GM21360 (cell line): Measurements from ENCODE around the gene LCA5.
"Not testable (repeated sequence)": the region's sequence is repeated elsewhere in the genome, so short reads cannot be mapped to it uniquely, and the experiment has no call there.

Experiments
- ATAC-seq: cut with Tn5 transposase; IDR thresholded peaks from one replicate; pipeline ENCODE4 v1.9.1; 2021; ENCODE audit warnings: mild to moderate bottlenecking, moderate library complexity; ENCODE audit not compliant: unreplicated experiment

The LCA5 gene

DNA sequence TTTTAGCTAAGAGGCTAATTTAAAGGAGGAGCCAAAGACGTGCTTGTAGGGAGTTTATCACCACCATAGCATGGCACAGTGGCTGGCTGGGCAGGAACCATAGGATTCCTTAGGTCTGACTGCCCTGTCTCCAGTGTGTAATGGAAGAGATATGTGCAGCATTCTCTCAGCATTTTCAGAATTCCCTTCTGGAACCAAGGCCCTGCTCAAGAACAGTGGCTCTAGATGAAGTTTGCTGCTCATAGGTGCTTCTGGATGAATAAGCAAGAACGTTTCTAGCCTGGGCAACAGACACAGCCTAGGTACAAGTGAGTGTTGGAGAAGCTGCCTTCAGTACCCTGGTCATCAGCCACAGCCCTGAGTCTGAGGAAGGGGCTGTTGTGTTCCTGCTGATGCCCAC lies 69.1 kb downstream of the LCA5 start:
- ATAC-seq: no peak

DNA sequence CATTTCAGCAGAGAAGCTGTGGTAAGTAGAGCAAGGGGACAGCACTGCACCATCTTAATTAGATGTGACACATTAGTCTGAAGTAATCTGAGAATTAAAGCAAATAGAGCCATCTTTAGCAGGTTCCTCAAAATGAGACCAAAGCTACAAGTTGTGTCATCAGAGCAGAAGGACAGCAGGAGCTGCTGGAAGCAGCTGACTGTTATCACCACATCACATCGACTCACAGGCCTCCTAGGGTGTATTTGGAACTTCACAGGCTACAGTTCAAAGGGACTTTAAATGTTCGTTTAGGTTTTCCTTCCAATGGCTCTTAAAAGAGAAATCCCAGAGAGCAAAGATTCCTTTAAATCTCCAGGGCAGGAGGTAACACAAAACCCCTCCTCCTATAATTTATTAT lies 69.5 kb downstream of the LCA5 start:
- ATAC-seq: no peak

DNA sequence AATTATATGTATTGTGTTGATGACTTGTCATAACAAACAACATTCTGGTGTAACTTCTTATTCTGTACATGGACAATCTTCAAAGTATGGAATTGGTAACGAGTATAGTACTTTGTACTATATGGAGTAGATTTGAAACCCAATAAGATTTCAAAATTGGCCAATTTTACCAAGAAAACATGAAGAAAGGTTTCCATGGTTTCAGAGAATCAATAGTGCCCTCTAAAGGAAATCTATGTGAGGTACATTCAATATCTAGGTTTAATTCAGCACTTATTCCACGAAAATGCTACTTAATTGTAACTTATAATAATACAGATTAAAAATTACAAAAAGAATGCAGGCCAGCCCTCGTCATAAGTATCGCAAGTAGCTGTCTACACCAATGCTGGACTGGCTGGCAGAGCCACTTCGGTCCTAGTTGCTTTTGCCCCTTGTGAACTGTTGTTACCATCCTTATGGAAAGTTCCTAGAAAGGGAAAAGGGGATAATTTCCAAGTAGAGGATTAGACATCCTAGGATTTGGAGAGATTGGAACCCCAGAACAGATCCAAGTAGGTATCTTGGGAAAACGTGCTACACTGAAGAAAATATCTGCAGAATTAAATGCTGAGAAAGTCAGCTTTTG lies 70.9 kb downstream of the LCA5 start:
- peak; percentile 50 for ATAC-seq

DNA sequence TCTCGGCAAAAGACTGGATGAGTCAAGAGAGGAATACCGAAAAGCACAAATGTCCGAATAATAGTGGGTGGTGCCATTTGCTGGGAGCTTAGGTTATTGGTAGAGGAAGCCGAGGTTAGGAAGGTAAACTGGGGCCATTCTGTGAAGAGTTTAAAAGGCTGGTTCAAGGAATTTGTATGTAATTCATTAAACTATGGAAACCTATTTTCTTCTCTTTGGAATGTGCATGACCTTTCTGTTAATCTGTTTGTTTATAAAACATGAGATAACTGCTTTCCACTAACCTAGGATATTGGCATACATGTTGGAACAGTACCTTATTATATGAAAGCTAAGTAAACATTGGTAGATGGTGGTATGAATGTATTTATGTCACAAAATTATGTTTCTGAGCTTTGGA lies 71.8 kb downstream of the LCA5 start:
- no peak for ATAC-seq

DNA sequence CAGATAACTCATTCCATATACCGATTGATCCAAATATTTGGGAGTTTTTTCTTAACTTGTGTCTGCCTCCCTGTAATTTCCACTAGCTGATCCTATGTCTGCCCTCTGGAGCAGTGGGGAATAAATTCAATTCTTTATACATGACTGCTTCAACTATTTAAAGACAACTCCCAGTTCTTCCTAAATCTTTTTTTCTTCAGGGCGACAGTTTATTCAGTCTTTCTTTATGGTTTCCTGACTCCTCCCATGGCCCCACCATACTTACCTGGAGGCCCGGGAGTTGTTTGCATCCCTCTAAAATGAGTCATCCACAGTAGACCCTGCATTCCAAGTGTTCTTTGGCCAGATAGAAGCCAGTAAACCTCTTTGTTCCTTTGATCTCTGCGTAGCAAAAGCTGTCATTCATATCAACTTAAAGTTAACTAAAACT lies 73.6 kb downstream of the LCA5 start:
- ATAC-seq: no peak

DNA sequence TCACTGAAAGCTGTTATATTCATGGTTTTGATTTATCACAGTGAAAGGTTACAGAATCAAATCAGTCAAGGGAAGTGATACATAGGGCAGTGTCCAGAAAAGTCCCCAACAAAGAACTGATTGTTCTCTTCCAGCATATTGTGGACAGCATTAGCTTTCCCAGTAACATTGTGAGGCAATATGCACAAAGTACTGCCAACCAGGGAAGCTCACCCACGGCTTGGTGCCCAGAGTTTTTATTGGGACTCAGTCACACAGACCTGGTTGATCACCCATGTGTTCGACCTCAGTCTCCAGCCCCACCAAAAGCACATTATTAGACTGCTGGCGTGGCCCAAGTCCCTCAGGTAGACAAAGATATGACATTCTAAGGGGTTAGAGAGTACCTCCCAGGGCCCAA lies 76.0 kb downstream of the LCA5 start:
- no peak for ATAC-seq

DNA sequence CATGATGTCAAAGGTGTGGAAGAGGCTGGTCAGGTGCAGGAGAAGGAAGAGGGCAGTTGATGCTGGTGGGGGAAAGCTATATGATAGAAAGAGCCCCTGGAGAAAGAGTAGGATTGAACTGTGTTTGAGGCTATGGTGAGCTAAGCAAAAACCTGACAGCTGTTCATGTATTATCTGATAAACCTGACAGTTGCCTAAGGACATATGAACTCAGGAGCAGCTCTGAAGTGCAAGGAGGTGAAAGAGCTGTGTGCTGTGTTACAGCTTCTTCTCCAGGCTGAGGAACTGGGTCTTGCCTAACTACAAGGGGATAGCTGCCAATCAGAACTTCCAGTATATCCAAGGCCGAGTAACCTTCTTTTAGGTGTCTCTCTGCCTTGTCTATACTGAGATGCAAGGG lies 81.8 kb downstream of the LCA5 start:
- ATAC-seq: no peak

DNA sequence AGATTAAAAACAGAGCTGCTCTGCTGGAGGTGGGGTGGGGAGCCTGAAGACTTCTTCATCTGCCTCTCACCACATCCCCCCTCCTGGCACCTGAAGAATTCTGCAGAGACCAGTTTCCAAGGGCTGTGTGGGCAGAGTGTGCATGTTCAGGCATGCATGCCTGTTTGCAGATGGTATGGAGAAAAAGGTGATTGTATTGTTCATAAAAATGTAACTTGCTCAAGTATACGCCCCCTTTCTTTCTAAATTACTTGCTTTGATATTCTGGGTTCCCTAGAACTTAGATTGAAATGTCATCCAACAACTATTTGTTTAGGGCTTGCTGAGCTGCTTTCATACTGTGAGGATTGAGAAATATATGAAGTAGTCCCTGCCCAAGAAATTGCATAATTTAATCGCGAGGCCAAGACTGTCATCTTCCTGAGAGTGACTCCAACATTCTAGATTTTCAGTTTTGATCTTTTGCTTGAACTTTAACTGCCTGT lies 83.6 kb downstream of the LCA5 start:
- peak; percentile 50 for ATAC-seq

DNA sequence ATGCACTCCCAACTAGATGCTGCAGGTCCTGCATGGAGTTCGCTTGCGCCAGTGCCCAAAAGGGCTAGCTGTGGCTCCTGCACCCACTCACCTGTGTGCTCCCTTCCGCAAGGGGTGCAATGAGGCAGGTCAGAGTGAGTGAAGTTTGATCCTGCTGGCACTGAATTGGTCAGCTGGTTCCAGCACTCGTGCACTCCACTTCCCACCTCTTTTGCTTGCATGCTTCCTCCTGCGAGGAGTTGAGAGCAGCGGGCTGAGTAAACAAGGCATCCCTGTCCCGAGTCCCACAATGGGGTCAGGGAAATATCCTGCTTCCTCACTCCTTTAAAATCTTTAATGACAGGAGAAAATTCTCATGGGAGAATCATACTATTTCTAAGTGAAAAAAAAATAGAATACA lies 86.2 kb downstream of the LCA5 start:
- no peak for ATAC-seq

DNA sequence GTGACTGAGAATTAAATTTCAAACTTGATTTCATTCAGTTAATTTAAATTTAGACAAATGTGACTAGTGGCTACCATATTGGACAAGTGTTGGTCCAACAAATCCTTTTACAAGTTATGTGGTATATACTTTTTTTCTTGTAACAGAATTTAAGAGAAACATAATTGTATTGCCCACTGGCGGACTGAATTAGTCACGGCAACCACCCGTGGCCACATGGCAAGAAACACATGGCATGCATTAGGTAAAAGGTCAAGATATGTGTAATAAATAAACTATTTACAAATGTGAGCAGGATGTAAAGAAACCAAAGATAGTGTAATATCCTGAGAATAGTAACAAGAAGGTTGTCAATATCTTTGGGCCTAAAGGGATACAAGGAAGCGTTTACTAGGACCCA lies 91.2 kb downstream of the LCA5 start:
- ATAC-seq: no peak

DNA sequence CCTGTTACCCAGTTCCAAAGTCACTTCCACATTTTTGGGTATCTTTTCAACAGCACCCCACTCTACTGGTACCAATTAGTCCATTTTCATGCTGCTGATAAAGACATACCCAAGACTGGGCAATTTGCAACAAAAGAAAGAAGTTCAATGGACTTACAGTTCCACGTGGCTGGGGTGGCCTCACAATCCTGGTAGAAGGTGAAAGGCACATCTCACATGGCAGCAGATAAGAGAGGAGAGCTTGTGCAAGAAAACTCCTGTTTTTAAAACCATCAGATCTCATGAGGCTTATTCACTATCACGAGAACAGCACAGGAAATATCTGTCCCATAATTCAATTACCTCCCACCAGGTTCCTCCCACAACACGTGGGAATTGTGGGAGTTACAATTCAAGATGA lies 93.4 kb downstream of the LCA5 start:
- ATAC-seq: not testable (repeated sequence)

DNA sequence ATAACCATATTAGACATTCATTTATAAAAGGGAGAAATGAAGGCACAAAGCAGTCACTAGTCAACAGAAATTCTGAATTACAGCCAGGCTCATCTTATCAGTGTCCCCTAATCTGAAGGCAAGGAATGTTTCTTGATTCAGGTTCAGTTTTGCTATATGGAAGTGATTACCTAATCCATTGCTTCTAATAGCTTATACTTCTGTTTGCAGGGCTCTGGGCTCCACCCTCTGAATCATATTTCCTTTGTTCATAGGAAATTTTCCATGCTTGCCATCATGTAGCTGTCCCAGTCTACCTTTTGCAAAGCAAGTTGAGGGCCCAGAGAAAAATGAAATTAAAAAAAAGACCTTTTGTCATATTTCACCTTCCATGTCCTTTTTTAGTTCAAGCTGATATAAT lies 96.0 kb downstream of the LCA5 start:
- no peak for ATAC-seq

DNA sequence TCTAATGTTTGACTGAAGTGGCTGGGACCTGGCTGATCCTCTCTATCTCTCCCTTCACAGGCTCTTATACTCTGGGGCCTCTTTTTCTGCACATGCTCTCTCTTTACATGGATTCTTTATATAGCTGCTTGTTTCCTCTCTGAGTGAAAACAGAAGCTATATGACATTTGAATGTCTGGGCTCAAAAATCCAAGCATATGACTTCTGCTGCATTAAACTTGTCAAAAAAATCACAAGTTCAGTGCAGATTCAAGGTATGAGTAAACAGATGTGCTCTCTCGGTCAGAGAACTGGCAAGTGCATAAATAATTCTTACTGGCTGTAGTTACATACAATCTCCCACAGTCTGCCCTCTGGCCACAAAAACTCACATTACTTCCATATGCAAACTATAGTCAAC lies 96.6 kb downstream of the LCA5 start:
- ATAC-seq: peak; percentile 79

DNA sequence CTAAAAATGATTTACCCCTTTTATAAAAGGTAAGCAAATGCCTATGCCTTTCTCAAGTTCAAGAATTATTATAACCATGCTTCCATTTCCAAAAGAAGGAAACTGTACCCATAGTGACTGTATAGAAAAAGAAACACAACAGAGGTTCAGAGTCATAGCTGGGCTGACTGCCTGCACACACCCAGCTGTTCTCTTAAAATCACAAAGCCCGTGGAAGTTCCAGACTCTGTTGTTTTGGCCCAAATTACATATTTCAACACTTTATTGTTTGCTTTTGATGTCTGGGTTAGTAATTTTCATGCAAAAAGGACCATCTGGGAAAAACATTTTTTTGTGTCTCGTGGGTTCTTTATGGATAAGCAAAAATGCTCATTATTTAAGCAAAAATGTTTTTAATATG lies 99.2 kb downstream of the LCA5 start:
- ATAC-seq: no peak

DNA sequence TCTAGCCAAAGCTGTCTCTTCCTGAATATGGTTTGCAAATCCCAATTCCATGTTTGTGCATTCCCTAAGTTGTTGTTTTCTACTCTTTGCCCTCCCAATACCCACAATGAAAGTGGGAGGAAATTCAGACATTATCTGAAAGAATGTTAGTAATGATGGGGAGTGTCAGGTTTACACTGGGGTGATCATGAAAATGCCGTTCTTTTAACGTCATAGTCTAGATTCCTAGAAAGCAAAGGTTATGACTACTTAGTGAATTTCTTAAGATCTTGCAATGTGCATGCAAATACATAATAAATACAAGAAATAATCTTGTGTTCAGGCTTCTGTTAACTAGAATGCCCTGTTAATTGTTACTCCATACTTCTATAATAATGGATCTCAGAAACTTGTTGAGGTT lies 101.0 kb downstream of the LCA5 start:
- no peak for ATAC-seq

DNA sequence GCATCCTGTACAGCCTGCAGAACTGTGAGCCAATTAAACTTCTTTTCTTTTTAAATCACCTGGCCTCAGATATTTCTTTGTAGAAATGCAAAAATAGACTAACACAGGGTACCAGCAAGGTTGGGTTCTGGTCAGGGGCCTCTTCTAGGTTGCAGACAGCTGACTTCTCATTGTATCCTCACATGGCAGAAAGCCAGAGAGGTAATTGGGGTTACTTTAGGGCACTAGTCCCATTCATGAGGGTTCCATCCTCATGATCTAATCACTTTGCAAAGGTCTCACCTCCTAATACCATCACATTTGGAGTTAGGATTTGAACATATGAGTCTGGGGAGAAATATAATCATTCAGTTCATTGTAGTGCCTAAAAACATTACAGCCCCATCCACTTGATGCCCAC lies 101.5 kb downstream of the LCA5 start:
- no peak for ATAC-seq
